Left ventricle myocardium inferior (tissue), 1 donor: ENCODE results near the gene TTC13. TPM values are rescaled to one million over a fixed set of nuclear protein-coding genes. Genes with fewer than 3 reads are reported as not detected.
A peak's percentile ranks its signal among the peaks of the same experiment; 100 is the strongest.

Experiments
- DNase-seq: peaks from one replicate; pipeline ENCODE4 v3.0.0-alpha.2; 2020
- H3K27ac ChIP-seq: fragments of 200-600 bp; replicated peaks from 2 replicates; pipeline ENCODE4 v1.8.0; 2021
- H3K27me3 ChIP-seq: fragments of 200-600 bp; 2 replicates; pipeline ENCODE4 v1.8.0; 2021; ENCODE audit warnings: low read depth
- H3K36me3 ChIP-seq: fragments of 200-600 bp; 2 replicates; pipeline ENCODE4 v1.8.0; 2021
- H3K4me1 ChIP-seq: fragments of 200-600 bp; 2 replicates; pipeline ENCODE4 v1.8.0; 2021
- H3K4me3 ChIP-seq: fragments of 200-600 bp; 2 replicates; pipeline ENCODE4 v1.8.0; 2021; ENCODE audit warnings: mild to moderate bottlenecking, moderate library complexity
- H3K9me3 ChIP-seq: fragments of 200-600 bp; replicated peaks from 2 replicates; pipeline ENCODE4 v1.8.0; 2021
- CTCF ChIP-seq: fragments of 200-600 bp; IDR thresholded peaks from 2 replicates; pipeline ENCODE4 v1.8.0; 2021; ENCODE audit warnings: antibody characterized with exemption, mild to moderate bottlenecking, borderline replicate concordance
- intact Hi-C: fragments of 100-400 bp; cut with micrococcal nuclease; formaldehyde crosslinking; loops from one replicate; pipeline ENCODE4 v1.11.0; 2022
- total RNA-seq: library from RNA; stranded (reverse); fragmentation: NEBNext Ultra II Directional; extraction: Animal tissue kit (Norgen Biotek cat#: 25700); gene quantifications from one replicate; pipeline ENCODE4 v1.2.1, GENCODE V29; 2021
- donor health status: DM: no; HTN: yes; CAD: no; lungs with severe emphysema.

The TTC13 gene
- total RNA-seq, 1 donor from 2014 or later: 6.7 TPM

DNA sequence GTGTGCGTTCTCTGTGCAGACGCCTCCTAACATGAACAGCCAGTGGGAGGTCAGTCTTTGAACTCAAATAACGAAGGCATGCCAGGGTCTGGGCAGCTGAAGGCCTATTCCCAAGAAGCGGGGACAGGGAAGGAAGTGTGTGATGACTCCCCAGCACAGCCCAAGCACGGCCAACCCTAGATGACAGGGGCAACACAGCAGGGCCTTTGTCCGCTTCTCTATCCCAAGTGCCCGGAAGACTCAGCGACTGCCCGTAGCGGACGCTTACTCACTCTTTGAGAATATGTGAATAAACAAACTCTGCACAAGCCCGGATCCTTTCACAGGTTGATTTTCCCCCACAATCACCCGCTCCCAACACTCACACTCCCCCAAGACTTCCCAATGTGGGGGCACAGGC is 121.6 kb downstream of the TTC13 start:
- H3K4me1 ChIP-seq: peaks cover 90% of the 10 kb centered on the region
- H3K36me3 ChIP-seq: peaks cover 32% of the 10 kb centered on the region

More for the DNA sequence above, 121.6 kb downstream of the TTC13 start:
- Histone ChIP-seq H3K9me3 (peaks cover 8% of the 10 kb centered on the region), H3K4me3 (no peak overlapping the region), H3K27ac (peak overlapping the region; percentile 92), H3K27me3 (no peaks in the 10 kb centered on the region)
- no peak for TF ChIP-seq CTCF
- intact Hi-C loops: no loop called here
- DNase-seq: no peak

Other genes starting within 250 kb of the TTC13 start
- gene CAPN9, start 231.5 kb downstream of the TTC13 start, total RNA-seq: 0.14 TPM
- 32.7 TPM for gene C1orf198, start 110.3 kb downstream of the TTC13 start, total RNA-seq
- gene ARV1, start 233 bp upstream of the TTC13 start, total RNA-seq: 19.3 TPM
- 6.5 TPM for gene FAM89A, start 61.4 kb upstream of the TTC13 start, total RNA-seq
- gene TRIM67, start 183.2 kb upstream of the TTC13 start, total RNA-seq: 0.08 TPM